HepG2 (cell line): ENCODE results near the gene PKP1. TPM values are rescaled to one million over a fixed set of nuclear protein-coding genes. Genes with fewer than 3 reads are reported as not detected.

ENCODE experiments used
- ATAC-seq: fragments of 200-7000 bp; cut with Tn5 transposase; 3 replicates; pipeline ENCODE4 v1.9.1; 2020; ENCODE audit warnings: mild to moderate bottlenecking, moderate library complexity
- BruUV-seq: library from RNA; stranded (reverse); fragments of 400-500 nt; replicated peaks from 2 replicates; lab custom pipeline; 2021; lab: Mats Ljungman, UMichigan
- CTCF ChIA-PET: fragments of 300-600 bp; formaldehyde crosslinking; extraction: SDS; loops from one replicate; lab custom pipeline; 2021; ENCODE audit warnings: low total read pairs, inconsistent platforms, low intra/inter-chr PET ratio; lab: Yijun Ruan, JAX
- POLR2A ChIA-PET: fragments of 350-600 bp; sonication (Branson Sonifier 250); formaldehyde crosslinking; loops from one replicate; lab custom pipeline; 2020; ENCODE audit warnings: antibody characterized with exemption, inconsistent platforms; lab: Yijun Ruan, JAX
- DNase-seq: peaks from one replicate; pipeline ENCODE4 v3.0.0-alpha.2; 2015; ENCODE audit warnings: low spot score
- FAIRE-seq: peaks from 3 replicates; lab custom pipeline; 2011; peaks lifted over from hg19 to GRCh38; lab: Jason Lieb, UNC
- H2AFZ ChIP-seq: one replicate; pipeline ENCODE4 v1.6.1; 2011; ENCODE audit warnings: low read length, inconsistent platforms
- H3K27ac ChIP-seq: fragments of 300-600 bp; 3 replicates; pipeline ENCODE4 v1.8.0; 2011; ENCODE audit warnings: mixed run types, mild to moderate bottlenecking, mixed read lengths, low read length, inconsistent platforms; ENCODE audit not compliant: insufficient read depth; ENCODE audit errors: extremely low read length
- H3K27me3 ChIP-seq, 2 experiments: fragments of 200-600 bp in 1 of 2; 2 replicates in 1 of 2; 3 replicates in 1 of 2; pipeline versions ENCODE4 v1.6.0 to v1.8.0; 2011; ENCODE audit warnings: low read length in 2 of 2, mild to moderate bottlenecking in 2 of 2, moderate library complexity in 2 of 2, inconsistent platforms in 1 of 2; ENCODE audit not compliant: insufficient read depth in 2 of 2, control insufficient read depth in 1 of 2
- H3K36me3 ChIP-seq, 2 experiments: fragments of 200-600 bp in 1 of 2; replicated peaks in 1 of 2; 2 replicates in 1 of 2; 3 replicates in 1 of 2; pipeline versions ENCODE4 v1.5.1 to v1.8.0; 2011; ENCODE audit warnings: low read length in 2 of 2, inconsistent platforms in 1 of 2; ENCODE audit not compliant: insufficient read depth in 2 of 2, control insufficient read depth in 1 of 2
- H3K4me1 ChIP-seq: 2 replicates; pipeline ENCODE4 v1.5.1; 2012; ENCODE audit warnings: low read length, inconsistent platforms; ENCODE audit not compliant: insufficient read depth
- H3K4me2 ChIP-seq: 2 replicates; pipeline ENCODE4 v1.6.0; 2011; ENCODE audit warnings: low read depth, low read length, inconsistent platforms
- H3K4me3 ChIP-seq, 3 experiments: fragments of 200-600 bp in 1 of 3; sonication (generic), shearing (Covaris generic) in 1 of 3; replicated peaks in 1 of 3; 2 replicates each; pipeline ENCODE4 v1.5.1; 2011 to 2016; ENCODE audit warnings: low read length in 3 of 3, inconsistent platforms in 2 of 3, low read depth in 2 of 3, mild to moderate bottlenecking in 2 of 3, control low read depth in 1 of 3, mixed read lengths in 1 of 3; ENCODE audit not compliant: insufficient read depth in 1 of 3
- H3K79me2 ChIP-seq: one replicate; pipeline ENCODE4 v1.6.1; 2011; ENCODE audit warnings: low read length, inconsistent platforms; ENCODE audit not compliant: insufficient read depth
- H3K9ac ChIP-seq: 2 replicates; pipeline ENCODE4 v1.6.0; 2011; ENCODE audit warnings: mild to moderate bottlenecking, low read depth, low read length, inconsistent platforms; ENCODE audit not compliant: insufficient read depth
- H3K9me3 ChIP-seq: 2 replicates; pipeline ENCODE4 v1.5.1; 2012; ENCODE audit warnings: mild to moderate bottlenecking, low read length
- H4K20me1 ChIP-seq: 2 replicates; pipeline ENCODE4 v1.6.0; 2011; ENCODE audit warnings: inconsistent platforms, mild to moderate bottlenecking, low read length, moderate library complexity; ENCODE audit not compliant: insufficient read depth
- ATF1 ChIP-seq: IDR thresholded peaks from 2 replicates; pipeline ENCODE4 v1.6.1; 2016; ENCODE audit warnings: mild to moderate bottlenecking, control low read depth
- CHCHD3 ChIP-seq: sonication (generic); formaldehyde crosslinking; IDR thresholded peaks from 2 replicates; pipeline ENCODE4 v1.8.0; 2022; ENCODE audit warnings: mild to moderate bottlenecking, missing genetic modification reagents, moderate library complexity
- DMAP1 ChIP-seq: IDR thresholded peaks from 2 replicates; pipeline ENCODE4 v1.6.1; 2016
- FOSL2 ChIP-seq: sonication (generic); formaldehyde crosslinking; IDR thresholded peaks from 2 replicates; pipeline ENCODE4 v1.4.0; 2020; ENCODE audit warnings: missing genetic modification reagents
- NAIF1 ChIP-seq: sonication (generic); formaldehyde crosslinking; IDR thresholded peaks from 2 replicates; pipeline ENCODE4 v1.5.0; 2020; ENCODE audit warnings: mild to moderate bottlenecking, missing genetic modification reagents, borderline replicate concordance
- NFATC3 ChIP-seq: sonication (generic); formaldehyde crosslinking; IDR thresholded peaks from 2 replicates; pipeline ENCODE4 v1.5.1; 2020; ENCODE audit warnings: mild to moderate bottlenecking, missing genetic modification reagents
- NFE2 ChIP-seq: sonication (generic); formaldehyde crosslinking; IDR thresholded peaks from 2 replicates; pipeline ENCODE4 v1.4.0; 2020; ENCODE audit warnings: missing genetic modification reagents
- NR2F6 ChIP-seq, 2 experiments: IDR thresholded peaks; 2 replicates each; pipeline ENCODE4 v1.6.1; 2016; ENCODE audit warnings: antibody characterized with exemption in 1 of 2, mild to moderate bottlenecking in 1 of 2
- PRPF4 ChIP-seq: fragments of 200-400 bp; formaldehyde crosslinking; IDR thresholded peaks from 2 replicates; pipeline ENCODE4 v1.6.1; 2016; ENCODE audit warnings: low read length, low read depth; ENCODE audit not compliant: poor library complexity, severe bottlenecking
- REST ChIP-seq, 2 experiments: IDR thresholded peaks; 2 replicates each; pipeline ENCODE4 v1.6.1; 2011 to 2012; ENCODE audit warnings: low read length in 2 of 2, borderline replicate concordance in 1 of 2, low read depth in 1 of 2, mild to moderate bottlenecking in 1 of 2, moderate library complexity in 1 of 2
- SRSF1 ChIP-seq: fragments of 200-400 bp; formaldehyde crosslinking; optimal IDR thresholded peaks from 2 replicates; pipeline ENCODE3; 2017; ENCODE audit warnings: mild to moderate bottlenecking, low read depth, low read length, moderate library complexity
- TRAFD1 ChIP-seq: sonication (generic); formaldehyde crosslinking; IDR thresholded peaks from 2 replicates; pipeline ENCODE4 v1.5.1; 2020; ENCODE audit warnings: missing genetic modification reagents, mild to moderate bottlenecking, borderline replicate concordance
- ZBTB4 ChIP-seq: sonication (generic); formaldehyde crosslinking; IDR thresholded peaks from 2 replicates; pipeline ENCODE4 v1.4.0; 2020; ENCODE audit warnings: missing genetic modification reagents, mild to moderate bottlenecking, borderline replicate concordance
- ZKSCAN1 ChIP-seq: fragments of 150-350 bp; IDR thresholded peaks from 2 replicates; pipeline ENCODE4 v1.6.1; 2014; ENCODE audit warnings: low read length
- ZNF331 ChIP-seq: sonication (generic); formaldehyde crosslinking; IDR thresholded peaks from 2 replicates; pipeline ENCODE4 v1.4.0; 2020; ENCODE audit warnings: missing genetic modification reagents
- ZNF367 ChIP-seq: sonication (generic); formaldehyde crosslinking; IDR thresholded peaks from 2 replicates; pipeline ENCODE4 v1.4.0; 2020; ENCODE audit warnings: missing genetic modification reagents, borderline replicate concordance
- ZNF549 ChIP-seq: sonication (generic); formaldehyde crosslinking; IDR thresholded peaks from 2 replicates; pipeline ENCODE4 v1.5.0; 2020; ENCODE audit warnings: missing genetic modification reagents
- WGBS: methylation state at CpG from one replicate; pipeline ENCODE4 v1.1.6; 2017; ENCODE audit warnings: low lambda C conversion rate; 5-methylcytosine and 5-hydroxymethylcytosine counted together
- in situ Hi-C: cut with HindIII; loops from 2 replicates; pipeline ENCODE4 v1.10.0; 2017; ENCODE audit warnings: low pct_unique_long_range_greater_than_20kb; ENCODE audit not compliant: extremely low pct_ligation_motif_present
- intact Hi-C: fragments of 100-400 bp; cut with micrococcal nuclease; formaldehyde crosslinking; loops from one replicate; pipeline ENCODE4 v1.10.0; 2022; ENCODE audit not compliant: unreplicated experiment
- polyA plus RNA-seq, 8 experiments: library from polyadenylated mRNA; depleted of rRNA in 3 of 8; stranded (reverse) in 7 of 8; unstranded in 1 of 8; fragments of >200 nt; fragmentation: Illumina TruSeq in 4 of 8; extraction: Trizol in 4 of 8; gene quantifications; 2 replicates each; pipeline versions ENCODE4 v1.2.1 to v1.2.3, GENCODE V29; 2011 to 2016; ENCODE audit warnings: low read depth in 4 of 8, missing spikeins in 1 of 8, mixed read lengths in 1 of 8; ENCODE audit not compliant: insufficient read depth in 1 of 8
- total RNA-seq, 5 experiments: library from RNA; depleted of rRNA; stranded (reverse); fragments of >200 nt; fragmentation: Illumina TruSeq; extraction: Trizol; gene quantifications; 2 replicates each; pipeline ENCODE4 v1.2.3, GENCODE V29; 2016; ENCODE audit warnings: low read depth in 1 of 5

The PKP1 gene
- total and polyA plus RNA-seq, 2 of the 13 experiments (the other 11 are each of a cell fraction or from before 2014, with no cell fraction given) = not detected

- no TSS peak for BruUV-seq
- TF ChIP-seq ZKSCAN1 (no peak), NAIF1 (no peak), PRPF4 (no peak), TRAFD1 (CRISPR knock-in tag) (no peak), ZBTB4 (CRISPR knock-in tag) (no peak), SRSF1 (no peak), REST (IDR thresholded peaks at IDR 0.05; ENCODE audit: borderline replicate concordance in 1 of 2, low read depth in 1 of 2, low read length in 2 of 2) (no peak), ATF1 (CRISPR knock-in tag) (no peak), CHCHD3 (CRISPR knock-in tag) (no peak), FOSL2 (CRISPR knock-in tag) (no peak), NR2F6 (IDR thresholded peaks at IDR 0.05) (no peak), NR2F6 (CRISPR knock-in tag; IDR thresholded peaks at IDR 0.05) (no peak), NFE2 (CRISPR knock-in tag) (no peak), ZNF367 (CRISPR knock-in tag) (no peak), ZNF331 (CRISPR knock-in tag) (no peak), NFATC3 (CRISPR knock-in tag) (no peak), DMAP1 (CRISPR knock-in tag) (no peak), ZNF549 (CRISPR knock-in tag) (no peak)
- CTCF ChIA-PET = no interaction called here
- Histone ChIP-seq H3K27ac (no peak overlapping the region), H3K4me1 (no peaks in the 10 kb centered on the region), H3K9ac (no peak overlapping the region), H4K20me1 (no peaks in the 10 kb centered on the region), H3K79me2 (no peaks in the 10 kb centered on the region), H3K36me3 (no peaks in the 10 kb centered on the region), H3K4me3 (no peak overlapping the region), H3K4me2 (no peak overlapping the region), H2AFZ (no peak overlapping the region), H3K27me3 (peaks cover 0 to 12% of the 10 kb centered on the region in 2 experiments; a peak in 2 of 5 replicates), H3K9me3 (no peaks in the 10 kb centered on the region)
- FAIRE-seq (no peak), DNase-seq (no peak), ATAC-seq (no peak)
- in situ Hi-C loops = no loop called here
- intact Hi-C loops = no loop called here
- WGBS = 36% methylated on average over 7 of the region's 7 CpGs
- POLR2A ChIA-PET = no interaction called here
These were observed 67.6 kb downstream of the PKP1 start for GRCh38 chr1:201350884-201351283.
